H9 (cell line): ENCODE data around the gene MCM3AP. TPM values are rescaled to one million over a fixed set of nuclear protein-coding genes. Genes with fewer than 3 reads are reported as not detected.

ENCODE experiments used
- DNase-seq: peaks from one replicate; pipeline ENCODE4 v3.0.0-alpha.2; 2017
- H2AFZ ChIP-seq: one replicate; pipeline ENCODE4 v1.6.1; 2013; ENCODE audit warnings: mild to moderate bottlenecking, low read length, control low read depth, moderate library complexity
- H2AK5ac ChIP-seq: 2 replicates; pipeline ENCODE4 v1.6.1; 2013; ENCODE audit warnings: low read length, control low read depth, mixed read lengths; ENCODE audit not compliant: insufficient read length
- H2BK120ac ChIP-seq: one replicate; pipeline ENCODE4 v1.6.1; 2013; ENCODE audit warnings: low read depth, mild to moderate bottlenecking, low read length, control low read depth, inconsistent platforms; ENCODE audit not compliant: poor library complexity, severe bottlenecking
- H2BK12ac ChIP-seq: 2 replicates; pipeline ENCODE4 v1.6.1; 2013; ENCODE audit warnings: low read length, control low read depth, mixed read lengths, low read depth; ENCODE audit not compliant: insufficient read length
- H2BK15ac ChIP-seq: 2 replicates; pipeline ENCODE4 v1.6.1; 2013; ENCODE audit warnings: low read depth, low read length, control low read depth
- H2BK20ac ChIP-seq: one replicate; pipeline ENCODE4 v1.6.1; 2013; ENCODE audit warnings: low read depth, mild to moderate bottlenecking, low read length, control low read depth, inconsistent platforms; ENCODE audit not compliant: poor library complexity, severe bottlenecking
- H2BK5ac ChIP-seq: 2 replicates; pipeline ENCODE4 v1.6.1; 2013; ENCODE audit warnings: low read length, control low read depth, mixed read lengths; ENCODE audit not compliant: insufficient read length
- H3K14ac ChIP-seq: 2 replicates; pipeline ENCODE4 v1.6.1; 2013; ENCODE audit warnings: low read length, control low read depth; ENCODE audit not compliant: insufficient read depth
- H3K18ac ChIP-seq: 2 replicates; pipeline ENCODE4 v1.6.1; 2013; ENCODE audit warnings: low read depth, mild to moderate bottlenecking, mixed read lengths, low read length, control low read depth; ENCODE audit not compliant: insufficient read length
- H3K23ac ChIP-seq: 2 replicates; pipeline ENCODE4 v1.6.1; 2013; ENCODE audit warnings: low read length, control low read depth, mixed read lengths, low read depth; ENCODE audit not compliant: insufficient read length
- H3K23me2 ChIP-seq: 2 replicates; pipeline ENCODE4 v1.6.1; 2013; ENCODE audit warnings: low read depth, mild to moderate bottlenecking, mixed read lengths, low read length, control low read depth; ENCODE audit not compliant: insufficient read length, poor library complexity, severe bottlenecking
- H3K27ac ChIP-seq: 2 replicates; pipeline ENCODE4 v1.5.1; 2013; ENCODE audit warnings: low read length, control low read depth, mixed read lengths, low read depth; ENCODE audit not compliant: insufficient read length
- H3K27me3 ChIP-seq: 2 replicates; pipeline ENCODE4 v1.6.1; 2013; ENCODE audit warnings: low read length, control low read depth, inconsistent platforms; ENCODE audit not compliant: insufficient read depth
- H3K4ac ChIP-seq: 2 replicates; pipeline ENCODE4 v1.6.1; 2013; ENCODE audit warnings: low read depth, mild to moderate bottlenecking, control low read depth, inconsistent platforms, low read length, moderate library complexity
- H3K4me1 ChIP-seq: 2 replicates; pipeline ENCODE4 v1.6.1; 2013; ENCODE audit warnings: low read length, control low read depth, inconsistent platforms; ENCODE audit not compliant: insufficient read depth
- H3K4me2 ChIP-seq: 2 replicates; pipeline ENCODE4 v1.6.1; 2013; ENCODE audit warnings: low read length, control low read depth, mixed read lengths; ENCODE audit not compliant: insufficient read length, insufficient read depth
- H3K56ac ChIP-seq: 2 replicates; pipeline ENCODE4 v1.6.1; 2013; ENCODE audit warnings: low read depth, mild to moderate bottlenecking, mixed read lengths, low read length, control low read depth; ENCODE audit not compliant: insufficient read length
- H3K79me1 ChIP-seq: 2 replicates; pipeline ENCODE4 v1.6.1; 2013; ENCODE audit warnings: low read depth, mild to moderate bottlenecking, moderate library complexity, low read length, control low read depth, inconsistent platforms; ENCODE audit not compliant: insufficient read depth, poor library complexity, severe bottlenecking
- H3K79me2 ChIP-seq: 2 replicates; pipeline ENCODE4 v1.6.1; 2013; ENCODE audit warnings: low read length, control low read depth, inconsistent platforms; ENCODE audit not compliant: insufficient read depth
- H3K9ac ChIP-seq: 2 replicates; pipeline ENCODE4 v1.6.1; 2013; ENCODE audit warnings: low read length, control low read depth, mixed read lengths; ENCODE audit not compliant: insufficient read length; ENCODE audit errors: extremely low read depth
- H3K9me3 ChIP-seq: one replicate; pipeline ENCODE4 v1.6.1; 2013; ENCODE audit warnings: low read depth, low read length, inconsistent platforms; ENCODE audit not compliant: control insufficient read depth
- H3T11ph ChIP-seq: one replicate; pipeline ENCODE4 v1.6.1; 2013; ENCODE audit warnings: mild to moderate bottlenecking, low read length, control low read depth, inconsistent platforms
- H4K20me1 ChIP-seq: one replicate; pipeline ENCODE4 v1.6.1; 2013; ENCODE audit not compliant: control insufficient read depth, insufficient read length, insufficient read depth
- H4K5ac ChIP-seq: 2 replicates; pipeline ENCODE4 v1.6.1; 2013; ENCODE audit warnings: low read depth, mild to moderate bottlenecking, mixed read lengths, low read length, control low read depth; ENCODE audit not compliant: insufficient read length
- H4K8ac ChIP-seq: replicated peaks from 2 replicates; pipeline ENCODE4 v1.6.1; 2013; ENCODE audit warnings: low read length, control low read depth, mixed read lengths, low read depth; ENCODE audit not compliant: insufficient read length
- H4K91ac ChIP-seq: 2 replicates; pipeline ENCODE4 v1.6.1; 2013; ENCODE audit warnings: low read depth, mild to moderate bottlenecking, moderate library complexity, mixed read lengths, low read length, control low read depth; ENCODE audit not compliant: insufficient read length
- H3K27ac Mint-ChIP-seq, 3 experiments: 2 replicates in 2 of 3; 3 replicates in 1 of 3; pipeline ENCODE4 v1.8.0; 2020 to 2021; ENCODE audit warnings: mixed read lengths in 3 of 3, mild to moderate bottlenecking in 1 of 3, moderate library complexity in 1 of 3
- H3K27me3 Mint-ChIP-seq: 2 replicates; pipeline ENCODE4 v1.8.0; 2021; ENCODE audit warnings: low read depth, mild to moderate bottlenecking, moderate library complexity, mixed read lengths
- H3K36me3 Mint-ChIP-seq, 3 experiments: 2 replicates in 2 of 3; 3 replicates in 1 of 3; pipeline ENCODE4 v1.8.0; 2020 to 2021; ENCODE audit warnings: low read depth in 3 of 3, mixed read lengths in 3 of 3; ENCODE audit not compliant: insufficient read depth in 1 of 3
- H3K4me1 Mint-ChIP-seq, 2 experiments: 2 replicates each; pipeline ENCODE4 v1.8.0; 2020; ENCODE audit warnings: mixed read lengths in 2 of 2
- H3K4me3 Mint-ChIP-seq, 2 experiments: 2 replicates in 1 of 2; 3 replicates in 1 of 2; pipeline ENCODE4 v1.8.0; 2020 to 2021; ENCODE audit warnings: mild to moderate bottlenecking in 2 of 2, mixed read lengths in 2 of 2, moderate library complexity in 1 of 2
- H3K9me3 Mint-ChIP-seq, 2 experiments: 2 replicates in 1 of 2; 3 replicates in 1 of 2; pipeline ENCODE4 v1.8.0; 2020; ENCODE audit warnings: mild to moderate bottlenecking in 2 of 2, mixed read lengths in 2 of 2, moderate library complexity in 1 of 2
- CTCF ChIP-seq: fragments of 200-600 bp; sonication (generic); conservative IDR thresholded peaks from 3 replicates; pipeline ENCODE4 v1.8.0; 2021; ENCODE audit warnings: antibody characterized with exemption, mild to moderate bottlenecking
- WGBS: extraction: QIAGEN DNeasy Blood & Tissue Kit; methylation state at CpG from one replicate; pipeline ENCODE4 v1.1.7; 2013; ENCODE audit warnings: missing lambda C conversion rate, low lambda C conversion rate, mixed read lengths; ENCODE audit not compliant: insufficient read length; ENCODE audit errors: extremely low coverage; 5-methylcytosine and 5-hydroxymethylcytosine counted together
- total RNA-seq: library from RNA; stranded (reverse); gene quantifications from 2 replicates; pipeline ENCODE4 v1.2.1, GENCODE V29; 2021

MCM3AP gene
- total RNA-seq, 1 experiment from 2014 or later = 124 TPM

- WGBS = no CpG with 5 or more reads among the region's 6 CpGs
- DNase-seq = no peak
These were observed 29.6 kb downstream of the MCM3AP start for GRCh38 chr21:46255758-46256337.

More at GRCh38 chr21:46255758-46256337, 29.6 kb downstream of the MCM3AP start:
- Histone ChIP-seq H4K20me1 (no peaks in the 10 kb centered on the region), H2BK12ac (no peak overlapping the region), H3K79me2 (no peaks in the 10 kb centered on the region), H3K4ac (no peak overlapping the region), H3K9me3 (no peaks in the 10 kb centered on the region), H4K8ac (no peak overlapping the region), H3T11ph (no peak overlapping the region), H4K91ac (no peak overlapping the region), H2AK5ac (no peak overlapping the region), H3K56ac (no peak overlapping the region), H2BK15ac (no peak overlapping the region), H4K5ac (no peak overlapping the region), H2BK20ac (no peak overlapping the region), H3K4me1 (no peaks in the 10 kb centered on the region), H2BK120ac (no peak overlapping the region), H2BK5ac (no peak overlapping the region), H3K9ac (no peak overlapping the region), H2AFZ (no peak overlapping the region), H3K27me3 (no peaks in the 10 kb centered on the region), H3K23me2 (no peaks in the 10 kb centered on the region), H3K18ac (no peak overlapping the region), H3K14ac (no peak overlapping the region), H3K79me1 (no peaks in the 10 kb centered on the region), H3K23ac (no peak overlapping the region), H3K4me2 (no peak overlapping the region), H3K27ac (no peak overlapping the region)
- no peak overlapping the region for H3K4me3 Mint-ChIP-seq
- no peaks in the 10 kb centered on the region for H3K4me1 Mint-ChIP-seq
- no peak for TF ChIP-seq CTCF
- peaks cover 53 to 93% (median 78%) of the 10 kb centered on the region in 3 experiments; a peak in 6 of 7 replicates for H3K36me3 Mint-ChIP-seq
- H3K27me3 Mint-ChIP-seq = no peaks in the 10 kb centered on the region
- H3K27ac Mint-ChIP-seq = no peak overlapping the region
- H3K9me3 Mint-ChIP-seq = no peaks in the 10 kb centered on the region
